NB4 (cell line): ENCODE data around the gene CD248.
A peak's percentile ranks its signal among the peaks of the same experiment; 100 is the strongest.

Experiments used
- DNase-seq: peaks from one replicate; pipeline ENCODE4 v3.0.0; 2010; ENCODE audit warnings: low read depth
- H3K4me3 ChIP-seq: one replicate; pipeline ENCODE4 v1.5.1; 2011; ENCODE audit warnings: mild to moderate bottlenecking, low read depth, low read length, moderate library complexity
- CTCF ChIP-seq: IDR thresholded peaks from one replicate; pipeline ENCODE4 v1.5.1; 2012; ENCODE audit warnings: low read depth, low read length
- MAX ChIP-seq: IDR thresholded peaks from 2 replicates; pipeline ENCODE4 v1.6.1; 2011; ENCODE audit warnings: low read depth, low read length
- MYC ChIP-seq: IDR thresholded peaks from 2 replicates; pipeline ENCODE4 v1.6.1; 2011; ENCODE audit warnings: low read depth, low read length
- POLR2A ChIP-seq: IDR thresholded peaks from 2 replicates; pipeline ENCODE4 v1.6.1; 2011; ENCODE audit warnings: mild to moderate bottlenecking; ENCODE audit not compliant: insufficient read length; ENCODE audit errors: extremely low read depth

The CD248 gene

GRCh38 chr11:66337103-66337899, 20.5 kb upstream of the CD248 start:
- TF ChIP-seq MAX = no peak
- TF ChIP-seq POLR2A = no peak
- TF ChIP-seq MYC = no peak
- TF ChIP-seq CTCF = no peak
- DNase-seq = no peak
- peak overlapping the region; percentile 78 for H3K4me3 ChIP-seq

GRCh38 chr11:66336234-66337102, 19.6 kb upstream of the CD248 start, which contains the start of gene RIN1:
RIN1 (minus strand) TSS chr11:66336434; CDS start chr11:66336402, 32 bp downstream.
- TF ChIP-seq CTCF (peak; percentile 29), MAX (peak; percentile 97), MYC (peak; percentile 96), POLR2A (peak; percentile 68)
- peak within 1 kb of the TSS; percentile 78 for H3K4me3 ChIP-seq
- peak; percentile 99 for DNase-seq

- peak overlapping the region; percentile 78 for H3K4me3 ChIP-seq
- peak; percentile 87 for DNase-seq
- TF ChIP-seq MAX (peak; percentile 80), POLR2A (no peak), MYC (peak; percentile 79; the same call in 1 of the 2 replicates)
Observed at GRCh38 chr11:66335531-66336233, 18.8 kb upstream of the CD248 start.

- peak; percentile 92 for DNase-seq
- TF ChIP-seq MYC (peak; percentile 54), CTCF (no peak), MAX (0 out of 2 replicates have a peak, but pooled peaks have one; percentile 26), POLR2A (peak; percentile 13)
- peak overlapping the region; percentile 78 for H3K4me3 ChIP-seq
Observed at GRCh38 chr11:66334605-66335442, 18.0 kb upstream of the CD248 start.

GRCh38 chr11:66333896-66334604, 17.2 kb upstream of the CD248 start:
- no peak overlapping the region for H3K4me3 ChIP-seq
- no peak for DNase-seq
- no peak for TF ChIP-seq MYC
- TF ChIP-seq CTCF = no peak
- no peak for TF ChIP-seq POLR2A
- no peak for TF ChIP-seq MAX
